ENCODE data around the gene RBFA.

- no peak for TF ChIP-seq EZH2 (IDR thresholded peaks at IDR 0.05; ENCODE audit: borderline replicate concordance, control insufficient read depth, low read depth, low read length)
- TF ChIP-seq CTCF (IDR thresholded peaks at IDR 0.05 in 2 of 3, conservative IDR thresholded peaks at IDR 0.05 in 1 of 3; ENCODE audit: control insufficient read depth in 2 of 3, extremely low read depth in 1 of 3, insufficient read depth in 1 of 3, low read depth in 3 of 3, low read length in 3 of 3): peak in 2 of 3 experiments; percentile 11 to 23; a peak in 2 of 6 replicates
- peak; percentile 85 for TF ChIP-seq POLR2A (IDR thresholded peaks at IDR 0.05; ENCODE audit: low read depth, low read length)
- peak; percentile 46; the same call in 1 of the 2 replicates for TF ChIP-seq POLR2AphosphoS5 (IDR thresholded peaks at IDR 0.05; ENCODE audit: low read length)
- no peak for TF ChIP-seq GABPA (IDR thresholded peaks at IDR 0.05; ENCODE audit: low read depth)
- TF ChIP-seq, protein P1, sequence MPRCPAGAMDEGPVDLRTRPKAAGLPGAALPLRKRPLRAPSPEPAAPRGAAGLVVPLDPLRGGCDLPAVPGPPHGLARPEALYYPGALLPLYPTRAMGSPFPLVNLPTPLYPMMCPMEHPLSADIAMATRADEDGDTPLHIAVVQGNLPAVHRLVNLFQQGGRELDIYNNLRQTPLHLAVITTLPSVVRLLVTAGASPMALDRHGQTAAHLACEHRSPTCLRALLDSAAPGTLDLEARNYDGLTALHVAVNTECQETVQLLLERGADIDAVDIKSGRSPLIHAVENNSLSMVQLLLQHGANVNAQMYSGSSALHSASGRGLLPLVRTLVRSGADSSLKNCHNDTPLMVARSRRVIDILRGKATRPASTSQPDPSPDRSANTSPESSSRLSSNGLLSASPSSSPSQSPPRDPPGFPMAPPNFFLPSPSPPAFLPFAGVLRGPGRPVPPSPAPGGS (IDR thresholded peaks at IDR 0.05; ENCODE audit: borderline replicate concordance, insufficient read depth, low read depth, low read length, poor library complexity, severe bottlenecking): no peak
- TF ChIP-seq ZNF217 (IDR thresholded peaks at IDR 0.05): 0 out of 2 replicates have a peak, but pooled peaks have one; percentile 34
- peak; percentile 74; the same call in 1 of the 2 replicates for TF ChIP-seq ASH2L (IDR thresholded peaks at IDR 0.05; ENCODE audit: borderline replicate concordance, low read depth)
Measured at GRCh38 chr18:80034068-80034851, at the start of gene RBFA.

All from GM12878 (cell line).